Stimulated activated CD8-positive, alpha-beta memory T cell treated with anti-CD3 and anti-CD28 coated beads, Interleukin-4, amount 100 ng/mL, for 1 hour (primary cell): ENCODE results near the gene BCL10.

Source experiments
- DNase-seq, 2 donors: peaks; one replicate each; pipeline ENCODE4 v3.0.0-alpha.2; 2020; ENCODE audit warnings: low read depth in 2 of 2, low spot score in 1 of 2

BCL10 gene

DNA sequence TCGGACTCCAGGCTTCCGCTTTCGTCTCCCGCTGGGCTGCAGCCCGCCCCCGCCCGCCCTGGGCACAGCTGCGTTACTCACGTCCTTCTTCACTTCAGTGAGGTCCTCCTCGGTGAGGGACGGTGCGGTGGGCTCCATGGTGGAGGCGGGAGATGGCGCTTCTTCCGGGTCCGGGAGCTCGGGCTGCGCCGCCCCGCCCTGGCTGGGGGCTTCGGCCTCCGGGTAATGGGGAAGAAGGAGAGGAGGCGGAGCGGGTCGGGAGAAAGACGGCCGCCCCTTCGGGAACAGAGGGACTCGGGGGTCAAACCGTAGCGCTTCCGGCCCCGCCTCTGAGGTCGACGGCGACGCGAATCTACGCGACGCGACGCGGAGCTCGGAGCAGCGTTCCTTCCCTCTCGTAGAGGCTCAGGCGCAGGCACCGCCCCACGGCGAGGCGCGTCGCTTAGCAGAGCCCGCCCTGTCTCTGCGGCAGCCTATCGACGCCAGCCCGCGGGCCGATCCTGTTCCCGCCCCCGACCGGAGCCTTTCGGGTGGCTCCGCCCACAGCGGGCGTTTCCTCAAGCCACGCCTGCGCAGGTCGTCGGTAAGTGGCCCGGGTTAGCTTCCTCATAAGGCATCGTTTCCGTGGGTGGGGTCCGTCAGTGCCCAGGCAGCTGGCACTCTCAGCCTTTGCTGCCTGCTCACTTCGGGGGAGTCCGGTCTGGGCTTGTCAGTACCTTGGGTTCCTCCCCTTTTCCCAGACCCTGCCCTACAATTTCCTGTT lies at the start of gene BCL10:
TSS of gene BCL10 (minus strand) at position 418 of the 763 bp plus-strand sequence. CDS start at position 138, 280 bp downstream.
- DNase-seq = peak; percentile 91 to 96

DNA sequence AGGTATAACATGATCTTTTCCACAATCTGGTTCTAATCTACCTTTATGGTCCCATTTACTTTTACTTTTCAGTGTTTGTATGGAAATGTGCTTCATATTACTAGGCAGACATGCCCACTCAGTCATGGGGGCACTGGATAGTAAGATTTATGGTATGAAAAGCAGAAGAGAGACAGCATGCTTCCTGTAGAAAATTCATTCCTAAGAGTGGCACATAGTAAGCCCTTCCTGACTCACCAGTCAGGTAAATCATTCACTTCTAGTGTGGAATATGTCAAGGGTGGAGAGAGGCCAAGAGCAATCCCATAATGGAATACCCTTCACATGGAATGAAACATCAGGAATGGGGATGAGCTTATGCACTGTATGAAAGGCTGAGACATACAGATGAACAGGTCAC lies 49.5 kb upstream of the BCL10 start:
- DNase-seq = no peak

DNA sequence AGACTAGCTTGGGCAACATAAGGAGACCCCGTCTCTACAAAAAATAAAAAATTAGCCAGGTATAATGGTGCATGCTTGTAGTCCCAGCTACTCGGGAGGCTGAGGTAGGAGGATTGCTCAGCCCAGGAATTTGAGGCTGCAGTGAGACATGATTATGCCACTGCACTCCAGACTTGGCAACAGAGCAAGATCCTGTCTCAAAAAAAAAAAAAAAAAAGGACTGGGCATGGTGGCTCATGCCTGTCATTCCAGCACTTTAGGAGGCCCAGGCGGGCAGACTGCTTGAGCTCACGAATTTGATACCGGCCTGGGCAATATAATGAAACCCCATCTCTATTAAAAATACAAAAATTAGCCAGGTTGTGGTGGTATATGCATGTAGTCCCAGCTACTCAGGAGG lies 47.3 kb upstream of the BCL10 start:
- no peak for DNase-seq

DNA sequence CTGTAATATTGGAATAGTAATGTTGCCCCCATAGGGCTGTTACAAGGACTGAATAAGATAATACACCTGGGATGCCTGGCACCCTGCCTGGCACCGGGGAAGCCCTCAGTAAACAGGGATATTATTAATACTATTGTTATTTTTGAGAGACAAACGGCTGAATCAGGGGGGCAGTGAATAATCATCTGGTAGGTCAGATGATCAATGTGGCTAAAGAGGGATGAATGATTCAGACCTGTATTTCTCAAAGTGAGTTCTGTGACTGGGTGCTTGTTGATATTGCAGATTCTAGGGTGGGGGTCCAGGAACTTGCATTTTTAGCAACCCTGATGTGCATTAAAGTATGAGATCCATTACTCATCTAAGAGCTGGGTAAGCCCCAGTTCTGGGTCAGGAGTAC lies 46.2 kb upstream of the BCL10 start:
- no peak for DNase-seq

DNA sequence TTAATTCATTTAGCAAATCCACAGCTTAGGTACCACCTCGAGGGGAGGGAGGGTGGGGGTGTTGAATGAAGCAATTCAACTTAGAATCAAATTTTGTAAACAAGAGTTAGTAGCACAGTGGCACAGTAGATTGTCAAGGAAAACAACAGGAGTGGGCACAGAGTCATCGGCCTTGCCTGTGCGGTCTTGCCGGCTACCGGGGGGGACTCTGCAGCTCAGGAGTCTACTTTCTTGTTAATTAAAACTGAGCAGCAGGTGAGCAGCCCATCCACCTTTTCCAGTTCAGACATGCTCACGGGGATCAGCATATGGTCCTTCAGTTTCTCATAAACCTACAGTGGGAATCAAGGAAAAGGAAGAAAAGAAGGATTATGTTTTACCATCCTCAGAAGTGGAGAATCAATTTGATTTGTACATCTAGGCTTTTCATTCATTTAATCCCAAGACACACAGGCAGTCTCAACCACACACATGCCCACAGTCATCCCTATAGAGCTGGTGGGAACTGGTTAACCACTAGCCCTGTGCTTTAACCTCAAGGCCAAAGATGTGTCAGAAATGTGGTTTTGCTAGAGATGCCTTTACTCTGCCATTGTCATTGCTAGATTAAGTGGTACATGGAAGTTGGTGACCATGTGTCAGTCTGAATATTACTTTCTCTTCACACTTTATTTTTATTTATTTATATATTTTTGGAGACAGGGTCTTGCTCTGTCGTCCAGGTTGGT lies 45.0 kb upstream of the BCL10 start:
- DNase-seq = no peak

DNA sequence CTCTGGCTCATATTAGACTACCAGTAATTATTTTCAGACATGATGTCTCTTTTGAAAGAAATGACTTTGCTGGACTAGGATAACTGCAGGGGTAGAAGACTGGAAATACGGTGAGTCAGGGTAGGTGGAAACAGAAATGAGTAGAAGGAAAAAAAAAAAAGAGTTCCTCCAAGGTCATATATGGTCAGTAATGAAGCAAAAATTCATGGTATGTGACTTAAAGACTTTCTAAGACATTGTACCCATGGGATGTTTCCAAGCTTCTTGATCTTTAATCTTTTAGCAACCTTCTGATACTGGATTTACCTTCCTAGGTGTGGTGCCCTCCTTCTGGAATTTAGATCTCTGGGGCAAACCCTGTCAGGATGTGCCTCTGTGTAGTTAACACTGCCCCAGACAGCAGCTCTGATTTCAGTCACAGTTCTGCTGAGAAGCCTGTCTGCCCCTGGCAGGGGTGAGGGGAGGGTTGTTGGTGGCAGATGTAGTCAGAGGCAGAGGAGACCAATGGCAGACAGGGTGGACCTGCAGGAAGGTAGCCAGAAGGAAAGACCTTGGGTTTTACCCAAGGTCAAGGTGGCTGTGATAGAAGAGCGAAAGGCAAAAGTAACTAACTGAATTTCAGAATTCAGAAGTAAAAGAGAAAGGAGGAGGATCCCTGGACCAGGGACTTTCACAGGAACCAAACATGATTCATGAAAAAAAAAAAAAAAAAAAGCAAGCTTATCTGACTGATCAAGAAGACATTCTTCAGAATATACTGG lies 44.1 kb upstream of the BCL10 start:
- no peak for DNase-seq

DNA sequence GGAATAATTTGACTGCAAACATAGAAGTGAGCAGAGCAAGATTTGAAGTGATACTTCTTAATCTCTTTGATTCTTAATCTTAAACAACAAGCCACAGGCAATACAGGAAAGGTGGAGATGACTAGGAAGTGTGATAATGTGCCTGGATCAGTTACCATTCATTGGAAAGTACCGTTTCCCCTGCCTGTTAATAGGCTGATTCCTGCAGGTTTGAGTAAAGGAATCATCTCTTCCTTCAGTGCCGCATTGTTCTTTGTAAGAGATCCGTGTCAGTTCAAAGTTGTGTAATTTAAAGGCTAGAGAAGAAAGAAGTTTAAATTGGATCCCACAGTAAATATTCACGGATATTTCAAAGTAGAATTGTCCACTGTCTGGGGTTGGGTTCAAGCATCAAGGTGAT lies 43.5 kb upstream of the BCL10 start:
- no peak for DNase-seq

- no peak for DNase-seq
These were observed 43.1 kb upstream of the BCL10 start for GRCh38 chr1:85319491-85319890.

DNA sequence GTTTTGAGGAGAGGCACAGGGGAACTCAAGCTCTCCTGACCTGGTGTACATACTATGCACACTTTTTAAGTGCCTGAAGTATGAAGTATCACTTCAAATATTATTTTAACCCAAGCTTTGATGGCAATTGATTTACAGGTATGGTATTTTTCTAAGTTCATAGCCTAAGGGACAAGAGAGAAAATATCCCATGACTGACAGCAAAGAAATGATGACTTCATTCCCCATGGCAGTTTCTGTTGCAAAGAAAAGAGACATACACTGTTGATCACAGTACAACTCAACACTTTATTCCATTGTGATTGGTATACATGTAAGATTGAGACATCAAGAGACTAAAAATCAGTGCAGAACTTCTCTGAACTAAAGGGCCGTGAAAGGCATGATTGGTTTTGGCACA lies 41.8 kb upstream of the BCL10 start:
- DNase-seq = no peak

GRCh38 chr1:85317560-85317959 lies 41.1 kb upstream of the BCL10 start:
- no peak for DNase-seq

DNA sequence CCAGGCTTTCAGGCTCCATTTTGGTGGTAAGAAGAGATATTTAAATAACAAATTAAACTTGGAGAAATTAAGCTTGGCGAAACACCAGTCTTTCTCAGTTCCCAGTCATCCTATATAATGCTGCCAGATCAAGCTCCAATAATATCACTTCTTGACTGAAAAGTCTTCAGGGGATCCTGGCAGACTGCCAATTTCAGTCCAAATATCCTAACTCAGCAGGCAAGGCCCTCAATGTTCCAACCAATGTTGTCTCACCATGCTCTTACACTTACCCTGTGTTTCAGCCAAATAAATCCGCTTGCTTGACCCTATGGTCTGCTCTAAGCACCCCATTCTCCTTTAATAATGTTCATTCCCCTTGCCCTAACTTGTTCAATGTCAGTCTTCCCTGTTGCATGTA lies 39.9 kb upstream of the BCL10 start:
- no peak for DNase-seq

DNA sequence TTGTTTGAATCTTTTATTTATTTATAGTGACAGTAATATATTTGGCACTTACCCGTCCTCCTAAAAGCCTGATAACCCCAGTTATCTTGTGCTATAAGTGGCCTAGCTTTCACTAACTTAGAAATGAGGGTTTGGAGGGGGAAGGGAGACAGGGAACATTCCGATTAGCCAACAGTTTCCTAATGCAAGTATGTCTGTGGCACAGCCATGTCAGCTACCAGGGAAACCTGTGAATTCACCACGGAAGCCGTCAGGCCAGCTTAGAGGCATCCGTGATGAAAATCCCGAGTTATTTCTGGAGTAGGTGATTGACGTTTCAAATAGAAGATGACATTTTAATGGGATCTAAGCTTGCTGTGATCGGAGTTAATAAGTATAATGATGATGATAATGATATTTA lies 39.4 kb upstream of the BCL10 start:
- no peak for DNase-seq

- DNase-seq = no peak
These were observed 38.3 kb upstream of the BCL10 start for GRCh38 chr1:85314726-85315125.

GRCh38 chr1:85313888-85314696 lies 37.7 kb upstream of the BCL10 start:
- DNase-seq = no peak

DNA sequence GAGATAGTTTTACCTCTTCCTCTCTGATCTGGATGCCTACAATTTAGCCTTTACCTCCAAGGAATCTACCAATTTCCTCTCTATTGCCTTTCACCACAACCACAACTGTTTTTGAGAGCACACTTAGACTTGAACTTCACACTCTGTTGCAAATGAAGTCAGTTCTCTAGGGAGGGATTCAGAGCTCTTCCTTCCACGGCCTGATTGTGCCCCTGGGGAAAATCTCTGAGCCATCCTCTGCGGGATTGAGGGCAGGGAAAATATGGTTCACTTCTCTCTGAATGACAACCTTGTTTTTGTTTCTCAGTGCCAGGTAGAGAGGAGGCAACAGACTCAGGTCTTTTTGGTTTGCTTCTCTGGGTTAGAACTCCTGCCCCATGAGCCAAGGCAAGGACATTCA lies 35.4 kb upstream of the BCL10 start:
- DNase-seq = no peak

DNA sequence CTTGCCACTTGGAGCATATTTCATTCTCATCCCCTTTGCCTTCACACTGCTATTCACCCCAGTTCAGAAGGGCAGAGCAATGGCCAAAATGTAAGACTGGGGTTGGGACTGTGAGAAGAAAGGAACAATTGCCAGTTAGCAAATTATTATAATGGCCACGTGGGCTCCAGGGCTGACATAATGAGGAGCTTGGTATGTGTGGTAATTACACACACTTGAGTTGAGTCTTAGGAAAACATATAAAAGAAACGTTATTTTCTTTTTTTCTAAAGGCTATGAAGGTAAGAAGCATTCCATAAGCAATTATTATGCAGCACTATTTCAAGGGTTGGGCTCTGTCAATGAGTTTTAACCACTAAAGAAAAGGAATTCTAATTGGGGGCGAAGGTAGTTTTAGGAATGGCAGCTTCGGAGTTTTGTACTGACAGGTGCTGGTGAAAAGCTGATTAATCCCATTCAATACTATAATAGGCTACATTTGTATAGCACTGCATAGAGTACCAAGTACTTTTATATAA lies 32.5 kb upstream of the BCL10 start:
- no peak for DNase-seq

DNA sequence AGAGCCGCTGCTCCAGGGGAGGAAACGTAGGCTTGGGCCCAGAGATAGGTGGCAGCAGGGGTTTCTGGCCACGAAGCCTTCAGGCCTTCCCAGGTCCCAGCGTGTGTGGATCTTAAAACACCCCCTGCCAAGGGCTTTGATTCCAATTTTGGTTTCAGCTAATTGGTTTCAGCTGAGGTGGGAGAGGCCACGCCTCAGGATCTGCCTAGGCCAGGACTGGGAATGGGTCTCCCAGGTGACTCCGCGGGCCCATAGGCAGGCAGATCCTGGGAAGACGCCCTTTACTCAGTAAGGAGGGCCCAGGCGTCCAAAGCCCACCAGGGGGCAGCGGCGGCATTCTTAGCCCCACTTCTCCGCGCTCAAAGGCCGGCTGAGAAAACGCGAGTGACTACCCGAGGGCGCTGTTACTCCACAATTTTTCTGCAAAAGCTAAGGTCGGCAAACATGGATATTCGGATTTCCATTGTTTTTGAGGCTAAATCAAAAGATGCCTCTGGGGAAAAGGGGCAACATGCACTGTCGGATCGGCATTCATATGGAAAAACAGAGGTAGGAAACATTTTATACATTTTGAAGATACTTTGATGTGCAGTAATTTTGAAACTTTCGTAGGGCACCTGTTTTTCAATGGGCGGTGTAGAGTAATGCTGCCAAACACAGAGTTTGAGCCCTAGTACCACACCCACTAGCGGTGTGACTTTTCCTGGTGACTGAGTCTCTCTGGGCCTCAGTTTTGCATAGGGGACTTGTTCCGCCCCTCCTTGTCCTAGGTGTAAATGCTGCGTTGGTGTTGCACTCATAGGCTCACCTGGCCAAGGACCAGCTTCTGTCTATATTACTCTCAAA lies 31.8 kb upstream of the BCL10 start:
- peak; percentile 14 to 28 for DNase-seq

- DNase-seq = no peak
These were observed 29.8 kb upstream of the BCL10 start for GRCh38 chr1:85306236-85306635.

GRCh38 chr1:85303440-85304162 lies 27.2 kb upstream of the BCL10 start:
- no peak for DNase-seq
